Left colon (tissue), 2 donors: Measurements from ENCODE around the gene EDN2. TPM values are rescaled to one million over a fixed set of nuclear protein-coding genes. Genes with fewer than 3 reads are reported as not detected.
A peak's percentile ranks its signal among the peaks of the same experiment; 100 is the strongest.

Experiments used
- ATAC-seq: fragments of 200-7000 bp; cut with Tn5 transposase; one replicate; pipeline ENCODE4 v1.9.1; 2020; ENCODE audit warnings: mild to moderate bottlenecking, moderate library complexity
- DNase-seq, 2 donors: peaks; one replicate each; pipeline ENCODE4 v3.0.0-alpha.2; 2020
- intact Hi-C, 2 donors: fragments of 100-400 bp; cut with DNase I in 1 of 2; cut with micrococcal nuclease in 1 of 2; formaldehyde crosslinking; loops; one replicate each; pipeline versions ENCODE4 v1.11.2 to v1.14.0; 2022; cut with DNase I, micrococcal nuclease
- total RNA-seq, 2 donors: library from RNA; stranded (reverse); fragmentation: NEBNext Ultra II Directional; extraction: Animal tissue kit (Norgen Biotek cat#: 25700); gene quantifications; one replicate each; pipeline ENCODE4 v1.2.1, GENCODE V29; 2021
- donor health status: DM: no; HTN: no; CAD: no.
- donor health status: DM: yes; HTN: yes; CAD: no.

Gene EDN2
- total RNA-seq, 2 donors from 2014 or later = 4.8 to 19.3 TPM

GRCh38 chr1:41520951-41521752 lies 36.7 kb upstream of the EDN2 start:
- ATAC-seq (no peak), DNase-seq (no peak)
- intact Hi-C loops = no loop called here

- intact Hi-C loops = no loop called here
- DNase-seq (no peak), ATAC-seq (no peak)
These were observed 35.2 kb upstream of the EDN2 start for GRCh38 chr1:41519667-41520066.

DNA sequence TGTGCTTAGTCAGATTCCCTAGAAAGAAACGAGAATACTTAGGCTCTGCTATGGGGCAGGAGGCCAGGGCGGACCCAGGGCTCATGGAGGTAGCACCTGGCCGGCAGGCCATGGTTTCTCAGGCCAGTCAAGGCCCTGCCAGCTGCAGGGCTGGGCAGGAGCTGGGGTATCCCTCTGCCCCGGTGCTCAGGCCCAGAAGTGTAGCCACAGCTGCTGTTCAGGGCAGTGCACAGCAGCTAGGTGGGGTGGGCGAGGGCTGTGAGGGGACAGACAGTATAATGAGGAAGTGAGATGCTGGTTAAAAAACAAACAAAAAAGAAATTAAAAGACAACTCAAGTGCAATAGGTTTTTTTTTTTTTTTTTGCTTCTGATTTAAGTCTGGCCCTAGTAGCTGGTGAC lies 34.0 kb upstream of the EDN2 start:
- intact Hi-C loops = no loop called here
- ATAC-seq (no peak), DNase-seq (no peak)

DNA sequence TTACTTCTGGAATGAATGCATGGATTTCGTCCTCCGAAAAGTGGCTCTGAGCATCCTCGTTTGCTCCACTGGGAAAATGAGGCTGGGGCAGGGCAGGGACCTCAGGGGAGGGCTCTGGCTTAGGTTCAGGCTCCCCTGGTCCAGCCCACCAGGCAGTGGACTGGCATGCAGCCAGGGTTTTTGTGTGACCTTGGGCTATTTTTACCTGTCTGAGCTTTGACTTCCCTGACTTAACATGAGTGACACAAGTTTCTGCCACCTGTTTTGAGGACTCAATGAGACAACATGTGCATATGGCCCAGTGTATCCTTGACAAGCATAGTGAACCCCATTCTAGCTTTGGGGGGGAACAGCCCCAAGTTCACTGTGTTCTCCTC lies 32.6 kb upstream of the EDN2 start:
- no peak for DNase-seq
- intact Hi-C loops = no loop called here
- ATAC-seq = no peak

GRCh38 chr1:41516168-41517061 lies 31.9 kb upstream of the EDN2 start:
- intact Hi-C loops = no loop called here
- peak; percentile 85 to 91 for DNase-seq
- peak; percentile 83 for ATAC-seq

DNA sequence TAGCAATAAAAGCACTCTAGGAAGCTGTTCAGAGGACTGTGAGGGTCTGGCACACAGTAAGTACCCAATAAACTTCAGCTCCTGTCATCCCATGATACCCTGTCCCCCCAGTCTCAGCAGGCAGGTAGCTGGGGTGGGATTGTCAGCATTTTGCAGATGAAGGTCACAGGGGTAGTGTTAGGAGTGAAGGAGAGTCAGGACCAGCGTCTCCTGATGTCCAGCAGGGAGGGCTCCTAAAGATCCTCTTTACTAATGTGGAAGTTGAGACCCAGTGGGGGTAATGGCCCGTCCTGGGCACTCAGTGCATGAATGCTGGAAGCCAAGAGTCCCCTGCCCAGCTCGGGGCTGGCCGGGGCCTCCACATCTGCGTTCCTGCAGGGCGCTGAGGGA lies 31.3 kb upstream of the EDN2 start:
- intact Hi-C loops = no loop called here
- ATAC-seq (no peak), DNase-seq (no peak)

- DNase-seq (peak in 1 of 2 donors; percentile 76), ATAC-seq (peak; percentile 79)
- intact Hi-C loops = no loop called here
These were observed 30.7 kb upstream of the EDN2 start for GRCh38 chr1:41515131-41515678.

DNA sequence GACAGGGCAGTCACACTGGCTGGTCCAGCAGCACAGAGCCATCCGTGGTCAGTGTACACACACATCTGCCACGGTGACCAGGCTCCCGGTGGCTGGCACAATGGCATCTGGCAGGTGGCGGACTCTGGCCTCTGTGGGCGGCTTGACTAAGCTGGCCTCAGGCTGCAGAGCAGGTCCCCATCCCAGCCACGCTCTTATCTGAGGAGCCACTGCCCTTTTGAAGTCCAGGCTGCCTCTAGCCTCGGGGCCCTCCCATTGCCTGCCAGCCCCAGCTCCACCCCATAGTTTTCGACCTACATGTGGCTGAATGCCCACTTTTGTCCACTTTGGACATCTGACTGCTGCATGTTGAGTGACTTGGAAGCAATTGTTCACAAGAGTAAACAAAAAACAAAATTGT lies 29.9 kb upstream of the EDN2 start:
- ATAC-seq (peak; percentile 62), DNase-seq (peak; percentile 70 to 83)
- intact Hi-C loops = no loop called here

DNA sequence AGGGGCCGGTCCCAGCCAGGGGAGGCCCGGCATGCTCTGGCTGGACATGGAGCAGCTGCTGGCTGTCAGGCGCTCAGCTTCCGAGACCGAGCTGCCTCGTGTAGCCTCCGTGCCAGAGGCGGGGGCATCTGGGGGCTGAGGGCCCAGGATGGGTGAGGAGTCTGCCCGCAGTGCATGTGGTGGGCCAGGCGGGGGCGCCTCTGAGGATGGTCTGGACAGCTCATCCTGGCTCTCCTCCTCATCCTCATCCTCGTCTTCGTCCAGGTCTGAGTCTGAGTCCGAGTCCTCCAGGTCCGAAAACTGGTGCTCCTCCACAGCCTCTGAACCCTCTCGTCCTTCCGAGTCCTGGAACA lies 28.9 kb upstream of the EDN2 start:
- no peak for ATAC-seq
- DNase-seq = no peak
- intact Hi-C loops = no loop called here

- intact Hi-C loops = no loop called here
- DNase-seq (no peak), ATAC-seq (no peak)
These were observed 28.4 kb upstream of the EDN2 start for GRCh38 chr1:41512701-41513382.

GRCh38 chr1:41511239-41511540 lies 26.7 kb upstream of the EDN2 start:
- ATAC-seq (no peak), DNase-seq (no peak)
- intact Hi-C loops = no loop called here

GRCh38 chr1:41510531-41511238 lies 26.2 kb upstream of the EDN2 start:
- DNase-seq (no peak), ATAC-seq (no peak)
- intact Hi-C loops = no loop called here

DNA sequence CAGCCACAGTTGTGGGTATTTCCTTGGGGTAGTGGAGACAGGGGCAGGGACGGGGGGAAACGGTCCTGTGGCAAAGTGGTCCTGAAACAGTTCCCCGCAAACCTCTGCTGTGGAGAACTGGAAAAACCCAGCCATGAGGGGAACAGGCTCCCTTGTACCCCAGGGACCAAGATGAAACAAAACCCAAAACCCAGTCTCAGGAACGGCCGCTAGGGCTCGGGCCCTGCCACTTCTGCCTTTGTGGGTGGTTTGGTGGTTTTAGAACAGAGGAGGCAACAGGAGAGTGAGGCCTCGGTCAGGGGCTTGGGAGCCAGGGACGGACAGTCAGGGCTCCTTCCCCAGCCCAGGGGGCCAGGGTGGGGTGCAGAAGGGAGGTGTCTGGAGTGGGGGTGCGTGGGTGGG lies 24.8 kb upstream of the EDN2 start:
- intact Hi-C loops = no loop called here
- DNase-seq (no peak), ATAC-seq (no peak)

DNA sequence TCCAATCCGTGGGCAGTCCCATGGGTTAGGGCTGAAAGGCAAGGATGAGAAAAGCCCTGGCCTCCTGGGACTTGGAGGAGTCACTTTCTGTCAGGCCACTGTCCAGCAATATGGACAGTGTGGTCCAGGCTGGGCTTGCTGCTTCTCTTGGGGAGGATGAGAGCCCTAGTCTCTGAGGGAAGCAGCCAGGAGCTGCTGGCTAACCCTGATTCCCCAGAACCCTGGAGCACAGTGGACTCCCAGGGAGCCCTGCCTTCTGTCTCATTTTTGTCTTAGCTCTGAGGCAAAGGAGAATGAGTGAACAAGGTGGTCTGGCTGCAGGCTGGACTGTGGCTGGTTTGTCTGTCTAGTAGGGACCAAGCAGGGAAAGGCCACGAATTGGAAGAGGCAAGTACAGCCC lies 23.8 kb upstream of the EDN2 start:
- ATAC-seq (no peak), DNase-seq (no peak)
- intact Hi-C loops = no loop called here

GRCh38 chr1:41507836-41508235 lies 23.4 kb upstream of the EDN2 start:
- ATAC-seq (no peak), DNase-seq (no peak)
- intact Hi-C loops = no loop called here

DNA sequence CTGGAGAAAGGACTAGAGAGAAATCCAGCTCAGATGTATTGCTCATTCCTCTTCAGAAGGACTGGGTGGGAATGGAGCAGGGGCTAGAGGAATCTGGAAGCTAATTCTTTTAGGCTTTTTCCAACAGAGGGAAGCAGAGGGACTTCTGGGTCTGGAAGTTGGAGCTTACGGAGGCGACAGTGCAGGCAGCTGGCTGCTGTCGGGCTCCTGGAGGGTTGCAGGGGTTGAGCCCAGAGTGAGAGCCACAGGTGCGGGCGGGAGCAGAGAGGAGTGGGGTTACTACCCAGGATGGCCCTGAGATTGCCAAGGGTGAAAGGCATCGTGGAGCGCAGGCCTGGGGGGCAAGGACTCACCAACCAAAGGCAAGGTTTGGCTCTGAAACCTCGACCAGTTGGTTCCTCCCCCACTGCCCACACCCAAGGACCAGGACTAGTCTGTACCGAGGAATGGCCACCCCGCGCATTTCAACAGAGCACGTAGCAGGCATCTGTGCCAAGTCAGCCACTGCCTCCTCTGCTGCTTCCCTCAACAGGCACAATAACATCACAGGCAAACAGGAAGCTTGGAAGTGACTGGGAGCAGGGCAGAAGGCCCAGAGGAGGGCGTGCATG lies 22.7 kb upstream of the EDN2 start:
- ATAC-seq = no peak
- intact Hi-C loops = no loop called here

DNA sequence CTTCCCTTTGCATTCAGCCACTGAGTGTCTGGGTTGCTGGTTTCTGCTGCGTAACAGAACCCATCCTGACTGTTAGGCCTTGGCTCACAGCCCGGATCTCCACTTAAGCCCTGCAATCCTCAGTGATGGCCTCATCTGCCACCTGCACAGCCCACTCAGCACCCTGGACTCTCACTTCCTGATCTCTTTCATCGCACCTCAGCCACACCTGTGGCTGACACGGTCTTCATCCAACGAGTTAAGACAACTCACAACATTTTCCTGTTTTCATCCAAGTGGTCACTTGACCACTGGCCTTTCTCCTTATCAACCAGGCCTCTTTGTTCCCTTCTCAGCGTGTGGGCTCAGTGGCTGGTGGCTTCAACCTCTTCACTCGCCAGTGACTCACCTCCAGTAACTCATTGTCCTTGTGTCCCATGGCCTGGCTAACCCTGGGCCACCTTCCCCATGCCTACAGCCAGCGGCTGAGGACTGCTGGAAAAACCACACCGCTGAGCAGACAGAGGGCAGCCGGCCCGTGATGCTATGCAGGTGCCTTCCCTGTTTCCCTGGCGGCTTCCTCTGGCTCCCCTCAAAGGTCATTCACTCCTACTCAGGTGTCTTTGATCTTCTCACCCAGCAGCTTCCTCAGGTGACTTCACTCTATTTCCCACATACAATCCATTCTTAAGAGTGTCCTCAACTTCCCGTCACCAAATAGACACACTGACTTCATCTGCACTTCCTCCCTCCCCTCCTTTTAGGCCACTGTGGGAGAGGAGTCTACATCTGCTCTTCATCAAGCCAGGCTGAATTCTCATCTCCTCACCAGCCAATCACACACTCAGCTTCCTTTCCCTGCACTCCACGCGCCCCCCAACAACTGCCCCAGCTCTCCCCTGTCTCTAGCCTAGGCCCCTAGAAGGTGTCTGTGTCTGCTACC lies 19.9 kb upstream of the EDN2 start:
- no peak for ATAC-seq
- no peak for DNase-seq
- intact Hi-C loops = no loop called here

More for the DNA sequence above, 22.7 kb upstream of the EDN2 start:
- DNase-seq = no peak
